Activated T-cell treated with anti-CD3 and anti-CD28 coated beads, Interleukin-2, amount 50 U/mL, for 48 hours (primary cell): Measurements from ENCODE around the gene PAGE1.
"Not testable (repeated sequence)": the region's sequence is repeated elsewhere in the genome, so short reads cannot be mapped to it uniquely, and the experiment has no call there.

Experiments
- DNase-seq, 2 experiments: peaks; one replicate each; pipeline ENCODE4 v3.0.0-alpha.2; 2020

Gene PAGE1, protein sequence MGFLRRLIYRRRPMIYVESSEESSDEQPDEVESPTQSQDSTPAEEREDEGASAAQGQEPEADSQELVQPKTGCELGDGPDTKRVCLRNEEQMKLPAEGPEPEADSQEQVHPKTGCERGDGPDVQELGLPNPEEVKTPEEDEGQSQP

DNA sequence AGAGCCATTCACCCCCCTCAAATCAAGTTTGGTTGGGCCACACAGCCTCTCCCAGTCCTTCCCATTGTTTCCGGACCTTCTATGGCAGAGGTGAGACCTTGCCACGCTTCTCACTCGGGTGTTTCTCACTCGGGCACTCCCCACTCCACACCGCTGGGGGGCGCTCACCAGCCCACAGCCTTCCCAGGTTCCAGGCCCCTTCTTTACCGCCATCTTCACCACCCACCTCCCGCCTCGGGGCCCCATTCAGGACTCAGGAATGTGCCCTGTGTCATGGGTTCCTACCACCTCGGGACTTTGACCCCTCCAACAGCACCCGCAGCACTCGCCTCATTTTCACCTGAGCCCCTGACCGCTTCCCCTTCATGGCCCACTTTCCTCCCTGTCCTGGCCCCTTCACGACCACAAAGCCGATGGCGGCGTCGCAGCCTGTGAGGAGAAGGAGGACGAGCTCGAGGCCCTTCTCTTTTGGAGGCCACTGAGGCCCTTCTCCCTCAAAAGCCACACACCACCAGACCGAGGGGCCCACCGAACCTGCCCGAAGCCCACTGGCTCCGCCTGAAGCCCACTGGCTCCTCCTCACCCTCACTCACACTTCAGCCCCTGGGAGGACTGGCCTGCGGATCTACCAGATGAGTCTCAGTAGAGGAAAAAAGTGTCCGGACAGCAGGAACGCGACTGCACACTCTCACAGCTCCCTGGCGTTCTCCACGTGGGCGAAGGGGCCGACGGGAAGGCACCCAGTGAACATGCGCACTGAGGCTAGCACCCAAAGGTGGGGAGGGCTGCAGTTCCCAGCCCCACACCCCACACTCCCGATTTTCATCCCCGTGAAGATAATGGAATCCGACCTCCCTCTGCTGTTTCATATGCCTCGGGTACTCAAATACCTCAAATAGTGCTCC, at the start of gene PAGE1:
Gene PAGE1, minus strand, starts transcription at position 709 of the 905 bp plus-strand sequence. CDS start 1,214 bp downstream, outside the sequence.
- no peak for DNase-seq

DNA sequence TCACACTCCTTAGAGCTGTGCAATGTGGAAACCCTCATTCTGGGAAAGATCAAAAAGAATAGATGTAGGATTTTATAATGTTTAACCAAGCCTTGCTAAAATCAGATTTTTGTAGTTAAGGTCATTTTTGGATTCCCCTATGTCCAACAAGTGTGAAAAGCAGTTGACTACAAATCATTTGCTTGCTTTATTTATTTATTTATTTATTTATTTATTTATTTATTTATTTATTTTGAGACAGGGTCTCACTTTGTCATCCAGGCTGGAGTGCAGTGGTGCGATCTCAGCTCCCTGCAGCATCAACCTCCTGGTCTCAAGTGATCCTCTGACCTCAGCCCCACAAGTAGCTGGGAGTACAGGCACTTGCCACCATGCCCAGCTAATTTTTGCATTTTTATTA, 45.7 kb upstream of the PAGE1 start:
- DNase-seq: not testable (repeated sequence)

DNA sequence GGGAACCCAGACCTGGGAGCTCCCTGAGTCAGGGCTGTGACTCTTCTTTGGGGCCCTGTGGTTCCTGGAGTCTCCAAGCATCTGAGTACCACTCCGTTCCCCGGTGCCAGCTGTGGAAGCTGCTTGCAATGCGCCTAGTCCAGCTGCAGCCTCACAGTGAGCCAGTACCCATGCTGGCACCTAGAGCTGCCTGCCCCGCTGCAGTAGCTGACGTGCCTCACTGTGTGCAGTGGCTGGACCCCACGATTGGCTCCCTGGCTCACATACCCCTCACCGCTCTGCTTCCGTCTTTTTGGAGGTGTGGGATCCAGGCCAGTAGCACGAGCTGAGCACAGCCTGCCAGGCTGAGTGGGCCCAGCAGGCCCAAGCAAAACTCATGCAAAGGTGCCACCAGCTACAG, 32.1 kb upstream of the PAGE1 start:
- DNase-seq: no peak

DNA sequence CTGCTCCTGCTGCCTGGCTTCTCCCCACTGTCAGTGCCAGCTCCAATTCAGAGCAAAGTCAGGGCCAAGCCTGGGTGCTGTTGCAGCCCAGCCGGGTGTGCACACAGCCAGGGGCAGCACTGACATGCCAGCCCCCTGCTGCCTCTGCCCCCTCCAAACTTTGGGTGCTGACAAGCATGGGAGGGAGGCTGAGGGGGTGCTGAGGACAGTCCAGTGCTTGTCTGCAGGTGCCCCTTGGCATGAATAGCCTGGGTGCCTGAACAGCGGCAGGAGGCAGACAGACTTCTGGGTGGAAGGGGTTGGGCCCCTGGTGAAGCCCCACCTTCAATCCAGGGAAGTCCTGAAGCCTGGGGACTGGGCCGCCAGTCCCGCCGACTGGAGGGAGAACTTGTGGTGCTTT, 31.2 kb upstream of the PAGE1 start:
- no peak for DNase-seq

DNA sequence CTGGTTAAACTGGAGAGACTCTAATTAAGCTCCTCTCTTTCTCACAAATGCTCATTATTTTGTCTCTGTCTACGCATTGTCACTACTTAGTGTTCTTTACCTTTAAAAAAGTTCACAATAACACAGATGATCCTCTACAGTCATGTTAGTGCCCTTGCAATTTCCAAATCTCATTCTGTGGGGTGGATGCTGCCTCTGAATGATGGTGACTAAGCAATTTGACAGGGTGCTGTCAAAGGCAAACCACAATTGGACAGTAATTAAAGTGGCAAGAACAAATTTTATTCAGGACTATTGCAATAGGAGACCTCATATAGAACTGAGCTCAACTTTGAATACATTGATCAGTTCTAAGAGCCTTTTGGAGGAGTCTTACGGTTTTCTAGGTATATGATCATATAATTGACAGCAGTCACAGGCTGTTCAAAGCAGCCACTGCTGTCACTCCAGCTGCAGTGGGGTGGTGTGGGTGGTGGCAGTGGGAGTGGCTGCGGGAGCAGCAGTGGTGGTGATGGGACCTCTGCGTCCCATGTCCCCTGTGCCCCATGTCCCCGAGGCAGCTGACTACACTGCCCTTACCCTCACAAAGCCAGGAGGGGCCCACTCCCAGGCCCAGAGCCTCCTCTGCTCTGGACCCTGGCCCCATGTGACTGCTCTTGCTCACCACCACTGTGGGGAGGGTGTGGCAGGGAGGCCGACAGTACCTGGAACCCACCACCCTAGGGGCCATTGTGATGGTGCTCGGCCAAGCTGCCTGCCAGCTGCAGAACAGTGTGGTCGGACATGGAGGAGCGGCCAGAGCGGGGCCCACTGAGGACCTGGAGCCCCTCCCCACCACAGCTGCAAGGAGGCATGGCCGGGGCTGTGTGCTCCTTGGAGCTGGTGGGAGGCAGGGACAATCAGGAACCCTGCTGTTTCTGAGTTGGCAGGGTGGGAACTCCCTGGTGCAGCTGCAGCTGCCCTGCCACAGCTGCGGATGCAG, 30.4 kb upstream of the PAGE1 start:
- DNase-seq: no peak

DNA sequence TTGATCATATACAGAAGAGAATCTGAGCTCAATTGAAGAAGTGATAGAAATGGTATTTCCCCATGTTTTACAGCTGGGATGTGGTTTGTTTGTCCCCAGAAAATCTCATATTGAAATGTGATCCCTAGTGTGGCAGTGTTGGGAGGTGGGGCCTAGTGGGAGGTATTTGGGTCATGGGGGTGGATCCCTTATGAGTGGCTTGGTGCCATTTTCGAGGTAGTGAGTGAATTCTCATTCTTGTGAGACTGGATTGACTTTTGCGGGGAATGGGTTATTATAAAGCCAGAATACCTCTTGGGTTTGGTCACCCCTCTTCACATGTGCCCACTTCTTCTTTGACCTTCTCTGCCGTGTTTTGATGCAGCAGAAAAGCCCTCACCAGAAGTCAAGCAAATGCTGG, 29.6 kb upstream of the PAGE1 start:
- DNase-seq: no peak

DNA sequence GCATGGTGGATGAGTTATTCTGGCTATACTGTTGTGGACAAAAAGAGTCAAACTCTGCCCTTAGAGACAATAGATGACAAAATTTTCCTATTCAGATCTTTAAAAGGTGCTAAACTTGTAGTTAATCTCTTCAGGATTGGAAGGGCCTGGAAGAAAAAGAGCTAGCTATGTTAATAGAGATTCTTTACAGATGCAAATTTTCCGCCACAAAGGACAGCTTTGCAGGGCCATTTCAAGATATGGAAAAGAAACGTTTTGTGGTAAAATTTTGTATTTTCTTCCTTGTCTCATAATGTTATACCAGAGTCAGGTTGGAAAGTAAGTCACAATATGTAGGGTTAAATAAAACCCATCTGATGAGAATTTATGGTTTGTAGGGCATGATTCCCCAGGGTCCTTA, 24.3 kb upstream of the PAGE1 start:
- not testable (repeated sequence) for DNase-seq

DNA sequence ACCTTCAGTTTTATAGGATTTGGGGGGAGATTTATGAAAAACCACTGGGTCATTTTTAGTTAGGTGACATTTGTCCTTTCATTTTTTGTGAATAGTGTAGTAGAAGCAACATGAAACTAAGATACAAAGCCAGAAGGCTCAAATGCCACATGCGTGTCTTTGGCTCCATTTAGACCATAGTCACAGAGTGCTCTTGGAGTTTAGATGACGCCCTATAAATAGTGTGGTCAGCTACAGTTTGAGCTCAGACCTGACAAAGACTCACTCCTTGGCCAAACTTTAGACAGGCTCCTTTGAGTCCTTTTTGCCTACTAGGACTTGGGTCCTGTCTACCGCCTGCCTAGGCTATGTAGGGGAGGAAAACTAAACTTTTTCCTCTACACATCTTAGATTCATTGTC, 16.8 kb upstream of the PAGE1 start:
- DNase-seq: no peak

DNA sequence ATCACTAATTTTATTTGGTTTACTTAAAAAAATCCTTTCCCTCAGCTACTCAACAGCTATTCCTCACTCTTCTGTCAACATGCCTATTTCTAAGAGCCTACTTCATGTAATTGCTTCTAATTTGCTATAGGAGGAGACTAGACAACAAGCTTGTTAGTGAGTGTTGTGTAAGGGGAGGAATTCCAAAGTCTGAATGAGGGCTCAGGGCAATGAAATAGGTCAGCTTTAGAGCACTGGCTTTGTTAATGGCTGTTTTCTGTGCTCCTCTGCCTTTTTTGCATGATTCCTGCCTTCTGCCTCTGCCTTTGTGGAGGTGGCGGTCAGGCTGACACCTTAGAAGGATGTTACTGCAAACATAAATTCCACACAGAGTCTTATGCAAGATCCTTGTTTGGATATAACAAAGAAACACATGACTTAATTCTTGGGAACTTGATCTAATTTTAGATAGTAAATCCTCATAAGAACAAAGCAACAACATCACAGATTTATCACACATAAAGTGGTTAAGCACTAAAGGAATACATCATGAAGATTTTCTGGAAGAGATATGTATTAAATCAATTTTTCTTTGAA, 15.0 kb upstream of the PAGE1 start:
- no peak for DNase-seq

DNA sequence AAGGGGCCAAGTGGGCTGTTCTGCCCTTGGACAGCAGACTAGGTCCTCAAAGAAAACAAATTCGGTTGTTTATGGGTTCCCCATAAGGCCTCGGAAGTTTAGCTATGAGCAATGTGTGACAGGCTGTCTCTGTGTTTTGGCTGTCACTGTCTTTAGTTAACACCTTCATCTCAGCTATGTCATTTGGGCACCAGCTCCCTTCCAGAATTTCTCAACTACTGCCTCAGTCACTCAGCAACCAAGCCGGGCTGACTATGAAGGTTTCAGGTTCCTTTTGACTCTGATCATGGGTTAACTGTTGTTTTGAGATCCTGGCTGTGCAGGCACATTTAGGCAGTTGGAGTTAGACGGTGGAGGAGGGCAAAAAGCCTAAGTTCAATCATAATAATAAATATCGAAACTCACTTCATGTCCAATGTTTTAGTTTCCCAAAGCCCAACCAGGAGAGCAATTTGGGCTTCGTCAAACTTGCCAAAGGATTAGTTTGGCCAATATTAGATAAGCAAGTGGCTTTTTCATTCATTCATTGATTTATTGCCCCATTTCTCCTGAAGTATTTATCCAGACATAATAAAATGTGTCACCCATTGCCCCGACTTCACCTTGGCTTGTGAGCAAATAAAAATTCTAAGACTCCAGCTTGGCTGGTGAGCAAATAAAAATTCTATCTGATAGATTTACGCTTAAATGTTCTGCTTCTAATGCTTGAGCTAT, 9.1 kb upstream of the PAGE1 start:
- no peak for DNase-seq

DNA sequence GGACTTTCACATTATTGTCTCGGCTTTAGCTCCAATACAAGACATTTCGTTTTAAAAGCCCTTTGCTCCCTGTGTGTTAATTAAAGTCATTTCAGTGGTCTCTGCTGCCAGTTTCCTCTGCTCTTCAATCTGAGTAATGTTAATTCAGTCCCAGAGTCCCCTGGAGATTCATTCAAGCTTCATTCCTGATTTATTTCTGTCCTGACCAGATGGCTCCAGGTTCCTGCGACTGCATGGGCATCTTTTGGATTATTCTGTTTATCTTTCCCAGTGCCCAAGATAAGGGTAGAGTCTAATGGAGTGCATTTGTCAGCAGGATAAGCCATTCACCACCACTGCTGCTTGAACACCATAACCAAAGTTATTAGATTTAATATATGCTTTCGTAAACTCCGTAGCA, 6.1 kb upstream of the PAGE1 start:
- DNase-seq: no peak

DNA sequence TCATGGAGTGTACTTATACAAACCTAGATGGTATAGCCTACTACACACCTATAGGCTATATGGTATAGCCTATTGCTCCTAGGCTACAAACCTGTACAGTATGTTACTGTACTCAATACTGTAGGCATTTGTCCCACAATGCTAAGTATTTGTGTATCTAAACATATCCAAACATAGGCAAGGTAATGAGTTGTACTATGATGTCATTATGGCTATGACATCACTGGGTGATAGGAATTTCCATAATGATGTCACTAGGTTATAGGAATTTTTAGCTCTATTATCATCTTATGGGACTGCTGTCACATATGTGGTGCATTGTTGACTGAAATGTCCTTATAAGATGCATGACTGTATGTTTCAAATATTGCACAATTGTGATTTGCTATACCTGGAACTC, 5.5 kb upstream of the PAGE1 start:
- no peak for DNase-seq

DNA sequence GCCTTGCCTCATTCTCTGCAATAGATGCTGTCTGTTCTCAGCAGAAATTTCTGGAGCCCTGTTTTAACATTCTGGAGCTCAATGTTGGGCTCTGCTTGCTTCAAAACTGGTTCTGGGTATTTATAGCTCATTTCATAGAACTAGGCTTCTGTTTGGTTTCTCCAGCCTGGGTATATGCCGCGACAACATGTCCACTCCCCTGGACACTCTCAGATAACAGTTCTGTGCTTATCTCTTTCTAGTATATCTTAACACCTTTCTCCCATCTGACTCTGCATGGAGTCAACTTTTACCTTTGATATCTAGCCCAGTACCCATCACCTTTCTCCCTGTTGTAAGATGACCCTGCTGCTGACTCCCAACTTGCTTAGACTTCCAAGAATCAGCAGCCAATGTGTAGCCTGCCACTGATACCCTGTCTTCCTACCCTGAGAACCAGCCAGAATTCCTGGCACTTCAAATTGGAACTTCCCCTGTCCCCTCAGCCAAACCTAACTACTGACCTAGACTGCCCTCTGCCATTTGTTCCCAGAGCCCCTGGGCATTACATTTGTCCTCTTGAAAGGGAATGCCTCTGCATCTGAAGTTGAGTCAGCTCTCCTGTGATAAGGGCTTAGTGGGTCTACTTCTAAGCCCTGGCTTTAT, 20.6 kb downstream of the PAGE1 start:
- no peak for DNase-seq

DNA sequence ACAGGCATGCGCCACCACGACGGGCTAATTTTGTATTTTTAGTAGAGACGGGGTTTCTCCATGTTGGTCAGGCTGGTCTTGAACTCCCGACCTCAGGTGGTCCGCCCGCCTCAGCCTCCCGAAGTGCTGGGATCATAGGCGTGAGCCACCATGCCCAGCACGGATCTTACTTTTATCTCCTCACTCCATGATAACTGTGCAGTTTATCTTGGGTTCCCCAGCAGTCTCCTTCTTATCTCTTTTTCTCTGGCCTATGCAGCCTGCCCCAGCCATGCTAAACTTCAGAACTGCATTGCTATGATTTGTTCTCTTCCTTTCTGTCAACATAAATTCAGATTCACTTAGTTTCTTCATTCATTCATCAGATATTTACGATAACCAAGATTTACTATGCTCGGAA, 22.4 kb downstream of the PAGE1 start:
- DNase-seq: no peak

DNA sequence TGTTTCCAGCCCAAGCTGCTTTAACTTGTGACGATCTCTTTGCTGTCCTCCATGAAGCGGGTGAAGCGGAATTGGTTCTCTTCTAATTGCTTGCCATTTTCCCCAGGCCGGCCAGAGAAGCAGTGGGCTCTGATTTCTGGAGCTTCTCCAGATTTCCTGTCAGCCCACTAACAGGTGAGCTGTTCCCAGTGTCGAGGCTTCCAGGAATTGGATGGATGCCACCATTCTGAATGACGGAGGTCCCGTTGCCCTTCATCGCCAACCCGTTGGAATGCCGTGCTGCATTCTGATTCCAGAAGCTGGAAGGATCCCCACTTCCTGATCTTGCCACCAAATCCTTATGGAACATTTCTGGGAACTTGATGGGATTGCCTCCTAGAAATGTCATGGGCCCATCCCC, 31.0 kb downstream of the PAGE1 start:
- no peak for DNase-seq

DNA sequence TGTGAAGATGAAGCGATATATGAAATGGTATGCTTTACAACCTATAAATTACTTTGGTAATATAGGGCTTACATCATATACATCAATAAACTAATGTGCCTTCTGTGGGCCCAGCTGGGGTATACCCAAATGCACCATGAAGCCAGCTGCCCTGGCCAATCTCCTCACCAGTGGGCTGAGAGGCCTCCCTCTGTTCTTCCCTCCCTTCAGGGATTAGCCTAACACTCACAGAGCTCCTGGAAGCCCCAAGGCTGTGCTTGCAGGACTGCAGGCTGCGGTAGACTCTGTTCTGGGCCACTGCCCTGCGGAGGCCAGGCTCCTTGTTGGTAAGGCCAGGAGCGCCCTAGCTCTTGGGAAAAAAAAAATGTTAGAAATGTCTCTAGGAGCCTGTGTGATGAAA, 33.9 kb downstream of the PAGE1 start:
- no peak for DNase-seq

DNA sequence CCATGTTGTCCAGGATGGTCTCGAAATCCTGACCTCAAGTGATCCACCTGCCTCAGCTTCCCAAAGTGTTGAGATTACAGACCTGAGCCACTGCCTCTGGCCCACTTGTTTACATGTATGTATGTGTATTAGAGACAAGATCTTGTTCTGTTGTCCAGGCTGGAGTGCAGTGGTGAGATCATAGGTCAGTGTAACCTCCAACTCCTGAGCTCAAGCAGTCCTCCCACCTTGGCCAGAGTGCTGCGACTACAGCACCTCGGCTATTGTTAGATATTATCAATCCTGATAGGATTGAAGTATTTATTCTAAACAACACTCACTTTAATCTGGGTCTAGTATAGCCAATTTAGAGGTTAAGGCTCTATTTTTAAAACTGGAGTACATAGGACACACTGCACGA, 36.0 kb downstream of the PAGE1 start:
- DNase-seq: no peak

DNA sequence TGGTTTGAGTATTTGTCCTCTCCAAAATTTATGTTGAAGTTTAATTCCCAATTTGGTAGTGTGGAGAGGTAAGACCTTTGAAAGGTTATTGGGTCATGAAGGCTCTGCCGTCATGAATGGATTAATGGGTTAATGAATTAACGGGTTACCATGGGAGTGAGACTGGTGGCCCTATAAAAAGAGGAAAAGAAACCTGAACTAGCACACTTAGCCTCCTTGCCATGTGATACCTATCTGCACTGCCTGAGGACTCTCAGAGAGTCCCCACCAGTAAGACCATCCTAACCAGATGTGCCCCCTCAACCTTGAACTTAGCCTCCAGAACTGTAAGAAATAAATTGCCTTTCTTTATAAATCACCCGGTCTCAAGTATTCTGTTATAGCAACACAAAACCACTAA, 39.3 kb downstream of the PAGE1 start:
- DNase-seq: no peak

DNA sequence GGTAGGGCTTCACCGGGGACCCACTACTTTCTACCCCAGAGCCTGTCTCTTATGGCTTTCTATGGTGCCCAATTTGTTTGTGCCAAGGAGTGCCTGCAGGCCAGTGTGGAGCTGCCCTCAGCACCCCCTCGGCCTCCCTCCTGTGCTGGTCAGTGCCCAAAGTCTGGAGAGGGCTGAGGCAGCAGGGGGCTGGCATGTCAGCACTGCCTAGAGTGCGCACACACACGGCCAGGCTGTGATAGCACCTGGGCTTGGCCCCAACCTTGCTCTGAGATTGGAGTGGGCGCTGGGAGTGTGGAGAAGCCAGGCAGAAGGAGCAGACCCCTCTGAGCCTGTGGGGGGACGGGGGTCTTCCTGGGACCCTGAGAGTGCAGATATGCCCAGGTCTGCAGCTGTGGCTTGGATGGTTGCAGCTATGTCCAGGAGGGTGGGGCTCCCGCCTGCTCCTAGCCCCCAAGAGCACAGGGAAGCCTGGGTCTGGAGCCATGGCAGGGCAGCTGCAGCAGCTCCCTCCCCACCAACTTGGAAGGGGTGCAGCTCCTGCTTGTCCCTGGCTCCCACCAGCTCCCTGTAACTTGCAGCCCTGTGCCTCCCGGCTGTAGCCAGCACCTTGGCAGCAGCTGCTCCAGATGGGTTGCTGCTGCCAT, 50.7 kb downstream of the PAGE1 start:
- DNase-seq: no peak
